HG02798 (cell line): ENCODE data around the gene TMEM212.
"Not testable (repeated sequence)": the region's sequence is repeated elsewhere in the genome, so short reads cannot be mapped to it uniquely, and the experiment has no call there.

Experiments used
- ATAC-seq: cut with Tn5 transposase; IDR thresholded peaks from one replicate; pipeline ENCODE4 v1.9.1; 2021; ENCODE audit warnings: mild to moderate bottlenecking; ENCODE audit not compliant: unreplicated experiment, poor library complexity

Gene TMEM212

GRCh38 chr3:171850960-171851659, 8.0 kb downstream of the TMEM212 start:
- no peak for ATAC-seq

- no peak for ATAC-seq
Observed at GRCh38 chr3:171851660-171852058, 8.5 kb downstream of the TMEM212 start.

GRCh38 chr3:171854649-171855305, 11.6 kb downstream of the TMEM212 start:
- no peak for ATAC-seq

- ATAC-seq: not testable (repeated sequence)
Observed at GRCh38 chr3:171858770-171859169, 15.6 kb downstream of the TMEM212 start.

- ATAC-seq: no peak
Observed at GRCh38 chr3:171860830-171861535, 17.8 kb downstream of the TMEM212 start.

GRCh38 chr3:171862392-171862791, 19.2 kb downstream of the TMEM212 start:
- ATAC-seq: no peak

GRCh38 chr3:171862993-171863521, 19.9 kb downstream of the TMEM212 start:
- ATAC-seq: no peak

- ATAC-seq: no peak
Observed at GRCh38 chr3:171863920-171864319, 20.8 kb downstream of the TMEM212 start.

- ATAC-seq: no peak
Observed at GRCh38 chr3:171865191-171865865, 22.2 kb downstream of the TMEM212 start.

GRCh38 chr3:171867981-171868380, 24.8 kb downstream of the TMEM212 start:
- no peak for ATAC-seq

GRCh38 chr3:171871392-171872274, 28.5 kb downstream of the TMEM212 start:
- no peak for ATAC-seq

- ATAC-seq: no peak
Observed at GRCh38 chr3:171873580-171873979, 30.4 kb downstream of the TMEM212 start.

GRCh38 chr3:171874251-171874681, 31.1 kb downstream of the TMEM212 start:
- no peak for ATAC-seq

- no peak for ATAC-seq
Observed at GRCh38 chr3:171874879-171875278, 31.7 kb downstream of the TMEM212 start.

GRCh38 chr3:171875923-171876412, 32.8 kb downstream of the TMEM212 start:
- ATAC-seq: no peak

GRCh38 chr3:171876680-171877147, 33.6 kb downstream of the TMEM212 start:
- no peak for ATAC-seq

GRCh38 chr3:171878461-171879225, 35.5 kb downstream of the TMEM212 start:
- ATAC-seq: no peak

- ATAC-seq: no peak
Observed at GRCh38 chr3:171879472-171879871, 36.3 kb downstream of the TMEM212 start.
